ENCODE data around the gene ARRB2. TPM values are rescaled to one million over a fixed set of nuclear protein-coding genes. Genes with fewer than 3 reads are reported as not detected.

The ARRB2 gene
- total and polyA plus RNA-seq, 2 of the 4 experiments (the other 2 are of a cell fraction): 3.9 to 10.6 TPM

DNA sequence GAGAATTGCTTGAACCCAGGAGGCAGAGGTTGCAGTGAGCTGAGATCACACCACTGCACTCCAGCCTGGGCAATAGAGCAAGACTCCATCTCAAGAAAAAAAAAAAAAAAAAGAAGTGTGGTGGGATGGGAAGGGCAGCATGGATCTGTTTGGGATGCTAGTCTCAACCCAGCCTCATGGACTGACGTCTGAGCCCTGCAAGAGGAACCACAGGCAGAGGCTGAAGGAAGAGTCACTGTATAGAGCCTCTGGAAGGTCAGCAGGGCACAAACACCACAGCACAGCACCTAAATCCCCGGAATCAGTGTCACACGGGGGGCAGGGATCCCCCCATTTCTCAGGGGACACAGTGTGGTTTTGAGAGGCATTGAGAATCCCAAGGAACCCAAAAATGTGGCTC is 40.2 kb downstream of the ARRB2 start:
- H3K9me1 ChIP-seq (ENCODE audit: insufficient read depth, low read length): no peaks in the 10 kb centered on the region
- no peak overlapping the region for H3K9ac ChIP-seq (ENCODE audit: low read depth, low read length)
- H3K4me3 ChIP-seq (ENCODE audit: insufficient read depth, low read depth, low read length): no peak overlapping the region
- peaks cover 41% of the 10 kb centered on the region for H3K27me3 ChIP-seq (ENCODE audit: control insufficient read depth, insufficient read depth, low read length)
- H3K36me3 ChIP-seq (ENCODE audit: control insufficient read depth, insufficient read depth, low read length): no peaks in the 10 kb centered on the region
- DNase-seq (no peak), ATAC-seq (ENCODE audit: low read depth) (no peak)
- no peaks in the 10 kb centered on the region for H3K9me3 ChIP-seq (ENCODE audit: control insufficient read depth, insufficient read depth, low read length)
- ChIA-PET CTCF (no interaction called here), POLR2A (ENCODE audit: unreplicated experiment) (no interaction called here)
- no peaks in the 10 kb centered on the region for H3K4me1 ChIP-seq (ENCODE audit: control insufficient read depth, insufficient read depth, low read length)
- H3K56ac ChIP-seq (ENCODE audit: extremely low read depth, insufficient read depth, low read length): no peak overlapping the region
- no peak overlapping the region for H3K27ac ChIP-seq (ENCODE audit: insufficient read depth, low read length)
- no peak overlapping the region for H2BK15ac ChIP-seq (ENCODE audit: low read depth, low read length)
- H2AK5ac ChIP-seq (ENCODE audit: low read depth, low read length): no peak overlapping the region
- BruUV-seq (replicated peaks): no TSS peak
- no peak overlapping the region for H2AFZ ChIP-seq (replicated peaks; ENCODE audit: low read length, poor library complexity)
- no peak overlapping the region for H2BK120ac ChIP-seq (ENCODE audit: low read depth, low read length)
- in situ Hi-C loops (cut with MboI; ENCODE audit: low sequenced_read_pairs): no loop called here
- intact Hi-C loops (cut with micrococcal nuclease): no loop called here
- TF ChIP-seq CEBPB (IDR thresholded peaks at IDR 0.05; ENCODE audit: low read depth, low read length): no peak
- TF ChIP-seq, protein P1, sequence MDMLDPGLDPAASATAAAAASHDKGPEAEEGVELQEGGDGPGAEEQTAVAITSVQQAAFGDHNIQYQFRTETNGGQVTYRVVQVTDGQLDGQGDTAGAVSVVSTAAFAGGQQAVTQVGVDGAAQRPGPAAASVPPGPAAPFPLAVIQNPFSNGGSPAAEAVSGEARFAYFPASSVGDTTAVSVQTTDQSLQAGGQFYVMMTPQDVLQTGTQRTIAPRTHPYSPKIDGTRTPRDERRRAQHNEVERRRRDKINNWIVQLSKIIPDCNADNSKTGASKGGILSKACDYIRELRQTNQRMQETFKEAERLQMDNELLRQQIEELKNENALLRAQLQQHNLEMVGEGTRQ (IDR thresholded peaks at IDR 0.05; ENCODE audit: low read depth, low read length): no peak
- TF ChIP-seq RAD21 (IDR thresholded peaks at IDR 0.05; ENCODE audit: low read length): no peak
- TF ChIP-seq, protein P2, sequence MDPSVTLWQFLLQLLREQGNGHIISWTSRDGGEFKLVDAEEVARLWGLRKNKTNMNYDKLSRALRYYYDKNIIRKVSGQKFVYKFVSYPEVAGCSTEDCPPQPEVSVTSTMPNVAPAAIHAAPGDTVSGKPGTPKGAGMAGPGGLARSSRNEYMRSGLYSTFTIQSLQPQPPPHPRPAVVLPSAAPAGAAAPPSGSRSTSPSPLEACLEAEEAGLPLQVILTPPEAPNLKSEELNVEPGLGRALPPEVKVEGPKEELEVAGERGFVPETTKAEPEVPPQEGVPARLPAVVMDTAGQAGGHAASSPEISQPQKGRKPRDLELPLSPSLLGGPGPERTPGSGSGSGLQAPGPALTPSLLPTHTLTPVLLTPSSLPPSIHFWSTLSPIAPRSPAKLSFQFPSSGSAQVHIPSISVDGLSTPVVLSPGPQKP (IDR thresholded peaks at IDR 0.05; ENCODE audit: borderline replicate concordance, low read depth, low read length): no peak
- no peak for TF ChIP-seq MAFK (IDR thresholded peaks at IDR 0.05; ENCODE audit: low read depth, low read length)
- TF ChIP-seq RFX5 (IDR thresholded peaks at IDR 0.05; ENCODE audit: low read depth, low read length): no peak
- TF ChIP-seq MXI1 (IDR thresholded peaks at IDR 0.05; ENCODE audit: borderline replicate concordance, low read depth, low read length): no peak
- TF ChIP-seq BHLHE40 (IDR thresholded peaks at IDR 0.05; ENCODE audit: low read depth, low read length): no peak
- TF ChIP-seq NFE2L2 (IDR thresholded peaks at IDR 0.05; ENCODE audit: low read depth, low read length): no peak
- no peak for TF ChIP-seq MAZ (IDR thresholded peaks at IDR 0.05; ENCODE audit: borderline replicate concordance, low read depth, low read length)
- no peak for TF ChIP-seq FOS (IDR thresholded peaks at IDR 0.05; ENCODE audit: low read depth, low read length)
- TF ChIP-seq POLR2A (IDR thresholded peaks at IDR 0.05; ENCODE audit: low read depth, low read length): no peak
- no peak for TF ChIP-seq RCOR1 (IDR thresholded peaks at IDR 0.05; ENCODE audit: insufficient replicate concordance, low read length)
- TF ChIP-seq CHD1 (IDR thresholded peaks at IDR 0.05; ENCODE audit: low read depth, low read length): no peak
- no peak for TF ChIP-seq SMC3 (IDR thresholded peaks at IDR 0.05; ENCODE audit: low read depth, low read length)
- TF ChIP-seq, protein P3, sequence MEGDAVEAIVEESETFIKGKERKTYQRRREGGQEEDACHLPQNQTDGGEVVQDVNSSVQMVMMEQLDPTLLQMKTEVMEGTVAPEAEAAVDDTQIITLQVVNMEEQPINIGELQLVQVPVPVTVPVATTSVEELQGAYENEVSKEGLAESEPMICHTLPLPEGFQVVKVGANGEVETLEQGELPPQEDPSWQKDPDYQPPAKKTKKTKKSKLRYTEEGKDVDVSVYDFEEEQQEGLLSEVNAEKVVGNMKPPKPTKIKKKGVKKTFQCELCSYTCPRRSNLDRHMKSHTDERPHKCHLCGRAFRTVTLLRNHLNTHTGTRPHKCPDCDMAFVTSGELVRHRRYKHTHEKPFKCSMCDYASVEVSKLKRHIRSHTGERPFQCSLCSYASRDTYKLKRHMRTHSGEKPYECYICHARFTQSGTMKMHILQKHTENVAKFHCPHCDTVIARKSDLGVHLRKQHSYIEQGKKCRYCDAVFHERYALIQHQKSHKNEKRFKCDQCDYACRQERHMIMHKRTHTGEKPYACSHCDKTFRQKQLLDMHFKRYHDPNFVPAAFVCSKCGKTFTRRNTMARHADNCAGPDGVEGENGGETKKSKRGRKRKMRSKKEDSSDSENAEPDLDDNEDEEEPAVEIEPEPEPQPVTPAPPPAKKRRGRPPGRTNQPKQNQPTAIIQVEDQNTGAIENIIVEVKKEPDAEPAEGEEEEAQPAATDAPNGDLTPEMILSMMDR (conservative IDR thresholded peaks at IDR 0.05; ENCODE audit: low read depth, low read length): no peak
- H2BK20ac ChIP-seq (ENCODE audit: low read depth, low read length): no peak overlapping the region
- no peak overlapping the region for H2AK9ac ChIP-seq (replicated peaks; ENCODE audit: low read depth, low read length, poor library complexity)
- no peak overlapping the region for H3K4ac ChIP-seq (ENCODE audit: low read depth, low read length)
- no peak overlapping the region for H2BK5ac ChIP-seq (ENCODE audit: low read depth, low read length, poor library complexity, severe bottlenecking)
- no peaks in the 10 kb centered on the region for H3K79me1 ChIP-seq (ENCODE audit: low read depth in 1 of 2, low read length in 2 of 2)
- dilution Hi-C loops (cut with HindIII; ENCODE audit: low sequenced_read_pairs, unreplicated experiment): no loop called here
- no peak overlapping the region for H3K18ac ChIP-seq (ENCODE audit: low read depth, low read length)
- WGBS, 2 experiments (ENCODE audit: extremely low coverage in 2 of 2, insufficient read length in 1 of 2): no CpG with 5 or more reads among the region's 3 CpGs
- H4K91ac ChIP-seq (ENCODE audit: insufficient read depth, low read depth, low read length): no peak overlapping the region
- H4K8ac ChIP-seq (ENCODE audit: low read depth in 2 of 2, low read length in 2 of 2): no peak overlapping the region
- no peaks in the 10 kb centered on the region for H4K20me1 ChIP-seq (ENCODE audit: insufficient read depth, low read length)
- no peak overlapping the region for H3K23ac ChIP-seq (ENCODE audit: low read depth, low read length)
- no peak overlapping the region for H4K5ac ChIP-seq (ENCODE audit: low read depth, low read length)
- no peak overlapping the region for H3K14ac ChIP-seq (replicated peaks; ENCODE audit: low read depth, low read length)
- no peak overlapping the region for H3K4me2 ChIP-seq (ENCODE audit: low read depth, low read length)
